OCI-LY3 (cell line): ENCODE data around the gene LIN7B.
"Not testable (repeated sequence)": the region's sequence is repeated elsewhere in the genome, so short reads cannot be mapped to it uniquely, and the experiment has no call there.

Experiments used
- CTCF ChIP-seq: fragments of 200-600, 300-600 bp; sonication (generic); IDR thresholded peaks from 2 replicates; pipeline ENCODE4 v1.5.1; 2014; ENCODE audit warnings: antibody characterized with exemption, low read length, low read depth
- EZH2phosphoT487 ChIP-seq: fragments of 200-600 bp; shearing (Covaris generic); IDR thresholded peaks from 2 replicates; pipeline ENCODE4 v1.6.1; 2018; ENCODE audit warnings: antibody characterized with exemption, mixed run types, low read depth

- not testable (repeated sequence) for TF ChIP-seq CTCF, EZH2phosphoT487
These were observed 7.7 kb downstream of the LIN7B start for GRCh38 chr19:49121841-49122240.
